RWPE2 (cell line): ENCODE data around the gene EXOC6.

Experiments
- ATAC-seq: fragments of 200-7000 bp; cut with Tn5 transposase; 3 replicates; pipeline ENCODE4 v1.9.1; 2021; ENCODE audit warnings: low read depth
- DNase-seq: peaks from one replicate; pipeline ENCODE4 v3.0.0-alpha.2; 2020; ENCODE audit warnings: low spot score
- H3K27ac ChIP-seq: fragments of 450-650 bp; 2 replicates; pipeline ENCODE4 v1.5.1; 2017; ENCODE audit warnings: mild to moderate bottlenecking; ENCODE audit not compliant: poor library complexity, severe bottlenecking
- H3K27me3 ChIP-seq: fragments of 250-450 bp; sonication (Bioruptor Pico); 2 replicates; pipeline ENCODE4 v1.5.1; 2021; ENCODE audit warnings: mild to moderate bottlenecking, moderate library complexity; ENCODE audit not compliant: insufficient read depth, poor library complexity, severe bottlenecking
- H3K36me3 ChIP-seq: fragments of 250-450 bp; sonication (Bioruptor Pico); 2 replicates; pipeline ENCODE4 v1.5.1; 2020; ENCODE audit warnings: low read depth, mild to moderate bottlenecking, moderate library complexity
- H3K4me1 ChIP-seq: fragments of 250-450 bp; sonication (Bioruptor Pico); 2 replicates; pipeline ENCODE4 v1.5.1; 2021; ENCODE audit warnings: mild to moderate bottlenecking, moderate library complexity; ENCODE audit not compliant: insufficient read depth, poor library complexity, severe bottlenecking
- H3K4me3 ChIP-seq: fragments of 250-450 bp; sonication (Bioruptor Pico); 2 replicates; pipeline ENCODE4 v1.5.1; 2021; ENCODE audit warnings: mild to moderate bottlenecking, moderate library complexity; ENCODE audit not compliant: severe bottlenecking
- H3K9me3 ChIP-seq: fragments of 250-450 bp; sonication (Bioruptor Pico); 2 replicates; pipeline ENCODE4 v1.5.1; 2021; ENCODE audit warnings: mild to moderate bottlenecking, moderate library complexity; ENCODE audit not compliant: severe bottlenecking
- CTCF ChIP-seq: fragments of 450-650 bp; IDR thresholded peaks from one replicate; pipeline ENCODE4 v1.5.1; 2017; ENCODE audit warnings: mild to moderate bottlenecking, moderate library complexity; ENCODE audit not compliant: poor library complexity, severe bottlenecking

The EXOC6 gene

DNA sequence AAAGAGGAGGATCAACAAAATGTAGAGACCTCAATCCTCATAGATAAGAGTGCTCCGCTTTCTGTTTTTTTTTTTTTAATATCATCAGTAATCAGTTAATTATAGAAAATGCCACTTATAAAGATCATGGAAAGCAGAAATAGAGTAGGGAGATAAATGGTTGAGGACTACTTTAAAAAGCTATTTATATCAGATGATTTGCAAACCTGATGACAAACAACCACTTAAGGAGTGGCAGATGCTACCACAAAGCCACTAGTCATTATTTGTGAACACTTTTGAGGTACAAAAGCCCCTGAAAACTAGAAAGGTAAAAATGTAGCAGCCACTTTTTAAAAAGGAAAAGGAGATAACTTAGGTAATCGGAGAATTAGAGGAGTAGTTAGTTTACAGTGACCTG, 113.3 kb downstream of the EXOC6 start:
- H3K36me3 ChIP-seq = no peaks in the 10 kb centered on the region; the same call in 1 of the 2 replicates
- no peak for TF ChIP-seq CTCF
- H3K27me3 ChIP-seq = no peaks in the 10 kb centered on the region
- H3K4me3 ChIP-seq = no peak overlapping the region
- H3K9me3 ChIP-seq = no peaks in the 10 kb centered on the region
- H3K27ac ChIP-seq = no peak overlapping the region
- no peak for DNase-seq
- ATAC-seq = no peak
- peaks cover 7% of the 10 kb centered on the region for H3K4me1 ChIP-seq

DNA sequence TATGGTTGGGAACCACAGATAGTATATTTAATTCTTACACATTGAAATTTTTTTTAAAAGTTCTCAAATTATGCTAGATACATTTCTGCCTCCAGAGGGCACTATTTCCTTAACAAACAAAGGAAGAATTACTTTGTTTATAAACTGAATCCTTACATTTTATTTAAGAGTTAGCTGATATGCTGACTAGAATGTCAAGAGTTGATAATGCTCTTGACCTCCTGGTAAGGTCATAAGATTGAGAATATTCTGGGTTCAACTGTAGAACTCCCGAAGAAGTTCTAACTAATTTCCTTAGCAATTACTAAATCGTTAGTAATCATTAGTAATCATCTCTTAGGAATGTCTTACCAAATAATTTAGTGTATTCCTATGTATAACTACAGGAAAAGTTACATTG, 117.0 kb downstream of the EXOC6 start:
- no peak for DNase-seq
- H3K27me3 ChIP-seq = no peaks in the 10 kb centered on the region
- H3K36me3 ChIP-seq = no peaks in the 10 kb centered on the region
- H3K9me3 ChIP-seq = no peaks in the 10 kb centered on the region
- H3K27ac ChIP-seq = peak overlapping the region; percentile 63
- H3K4me1 ChIP-seq = peaks cover 7% of the 10 kb centered on the region
- peak; percentile 89 for TF ChIP-seq CTCF
- H3K4me3 ChIP-seq = no peak overlapping the region
- peak; percentile 68 for ATAC-seq

- Histone ChIP-seq H3K36me3 (no peaks in the 10 kb centered on the region), H3K27me3 (no peaks in the 10 kb centered on the region), H3K4me1 (peaks cover 18% of the 10 kb centered on the region), H3K9me3 (no peaks in the 10 kb centered on the region), H3K4me3 (no peak overlapping the region), H3K27ac (no peak overlapping the region)
- TF ChIP-seq CTCF = no peak
- no peak for DNase-seq
- ATAC-seq = no peak
Measured at GRCh38 chr10:92967641-92968040, 119.3 kb downstream of the EXOC6 start.

GRCh38 chr10:92969151-92969550, 120.8 kb downstream of the EXOC6 start:
- no peak for DNase-seq
- Histone ChIP-seq H3K36me3 (no peaks in the 10 kb centered on the region), H3K27me3 (no peaks in the 10 kb centered on the region), H3K4me1 (peaks cover 21% of the 10 kb centered on the region), H3K9me3 (no peaks in the 10 kb centered on the region), H3K4me3 (no peak overlapping the region), H3K27ac (no peak overlapping the region)
- ATAC-seq = no peak
- no peak for TF ChIP-seq CTCF

DNA sequence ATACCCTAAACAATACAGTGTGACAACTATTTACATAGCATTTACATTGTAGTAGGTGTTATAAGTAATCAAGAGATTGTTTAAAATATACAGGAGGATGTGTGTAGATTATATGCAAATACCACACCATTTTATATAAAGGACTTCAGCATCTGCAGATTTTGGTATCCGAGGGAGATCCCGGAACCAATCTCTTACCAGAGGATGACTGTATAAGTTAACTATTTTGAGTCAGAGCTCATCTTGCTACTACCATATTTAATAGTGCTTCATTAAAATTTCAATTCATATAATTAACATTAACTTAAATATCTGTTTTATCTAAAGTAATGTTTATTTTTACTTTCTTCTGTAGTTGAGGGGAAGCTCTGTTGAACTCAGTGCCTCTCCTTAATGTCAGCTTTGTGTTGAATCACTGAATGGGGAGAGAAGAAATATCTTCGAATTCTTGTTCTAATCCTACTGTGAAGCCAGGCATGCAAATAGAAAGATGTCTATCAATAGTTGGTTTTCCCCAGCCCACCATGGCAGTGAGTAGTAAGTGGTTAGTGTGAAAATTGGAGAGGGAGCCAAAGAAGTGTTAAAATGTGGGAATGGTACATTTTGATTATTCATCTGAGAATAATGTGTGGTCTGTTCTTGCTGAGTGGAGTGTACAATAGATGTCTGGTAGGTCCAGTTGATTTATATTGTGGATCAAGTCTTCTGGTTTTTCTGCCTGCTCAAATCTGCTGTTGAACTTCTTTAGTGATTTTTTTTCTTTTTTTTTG, 122.2 kb downstream of the EXOC6 start:
- Histone ChIP-seq H3K9me3 (no peaks in the 10 kb centered on the region), H3K36me3 (no peaks in the 10 kb centered on the region), H3K4me1 (peaks cover 18% of the 10 kb centered on the region), H3K27ac (no peak overlapping the region), H3K4me3 (no peak overlapping the region), H3K27me3 (no peaks in the 10 kb centered on the region)
- ATAC-seq = no peak
- TF ChIP-seq CTCF = no peak
- no peak for DNase-seq
